ENCODE data around the gene MNDA.

Gene MNDA

GRCh38 chr1:158898722-158899121, 67.6 kb downstream of the MNDA start:
- Mint-ChIP-seq H3K27me3 (ENCODE audit: low read depth) (no peaks in the 10 kb centered on the region), H3K27ac (no peak overlapping the region), H3K9me3 (peaks cover 2% of the 10 kb centered on the region), H3K4me1 (no peaks in the 10 kb centered on the region), H3K4me3 (no peak overlapping the region), H3K36me3 (ENCODE audit: low read depth) (no peaks in the 10 kb centered on the region)
- no peak for TF ChIP-seq CTCF (IDR thresholded peaks at IDR 0.05; ENCODE audit: unreplicated experiment in 3 of 3)
